DOHH2 (cell line): Measurements from ENCODE around the gene USH2A.

Source experiments
- H3F3A ChIP-seq: fragments of 200-600 bp; sonication (generic), shearing (Covaris generic); 2 replicates; pipeline ENCODE4 v1.6.0; 2016; ENCODE audit warnings: antibody characterized with exemption, mild to moderate bottlenecking; ENCODE audit not compliant: control insufficient read depth, insufficient read depth
- H3K27ac ChIP-seq: fragments of 200-600 bp; sonication (generic); 2 replicates; pipeline ENCODE4 v1.5.1; 2014; ENCODE audit warnings: low read depth, mild to moderate bottlenecking, low read length, moderate library complexity
- H3K27me3 ChIP-seq: fragments of 200-600 bp; sonication (generic); 2 replicates; pipeline ENCODE4 v1.6.1; 2014; ENCODE audit warnings: mild to moderate bottlenecking, low read length, mixed read lengths; ENCODE audit not compliant: control insufficient read depth
- H3K36me3 ChIP-seq: fragments of 200-600 bp; sonication (generic); 2 replicates; pipeline ENCODE4 v1.6.1; 2014; ENCODE audit warnings: mild to moderate bottlenecking, low read length, moderate library complexity, mixed read lengths; ENCODE audit not compliant: control insufficient read depth
- H3K4me1 ChIP-seq: fragments of 200-600 bp; sonication (generic); 2 replicates; pipeline ENCODE4 v1.6.1; 2014; ENCODE audit warnings: mild to moderate bottlenecking, low read length, mixed read lengths; ENCODE audit not compliant: control insufficient read depth
- H3K4me2 ChIP-seq: fragments of 200-600 bp; sonication (generic); 2 replicates; pipeline ENCODE4 v1.6.0; 2014; ENCODE audit warnings: mild to moderate bottlenecking, low read length, moderate library complexity
- H3K4me3 ChIP-seq: fragments of 200-600 bp; sonication (generic); 2 replicates; pipeline ENCODE4 v1.5.1; 2014; ENCODE audit warnings: mild to moderate bottlenecking, low read length, mixed read lengths
- H3K79me2 ChIP-seq: fragments of 200-600 bp; sonication (generic); 2 replicates; pipeline ENCODE4 v1.6.1; 2014; ENCODE audit warnings: mild to moderate bottlenecking, low read length, mixed read lengths; ENCODE audit not compliant: control insufficient read depth
- H3K9me2 ChIP-seq: fragments of 200-600 bp; sonication (generic); replicated peaks from 2 replicates; pipeline ENCODE4 v1.6.1; 2014; ENCODE audit warnings: mild to moderate bottlenecking, low read length, mixed read lengths; ENCODE audit not compliant: control insufficient read depth
- H3K9me3 ChIP-seq: fragments of 200-600 bp; sonication (generic); 2 replicates; pipeline ENCODE4 v1.6.1; 2014; ENCODE audit warnings: antibody characterized with exemption, low read length, mixed read lengths; ENCODE audit not compliant: control insufficient read depth, insufficient read depth
- H4K20me1 ChIP-seq: fragments of 200-600 bp; sonication (generic); 2 replicates; pipeline ENCODE4 v1.6.0; 2014; ENCODE audit warnings: low read depth, mild to moderate bottlenecking, antibody characterized with exemption, low read length, moderate library complexity; ENCODE audit not compliant: control insufficient read depth, insufficient read depth
- CTCF ChIP-seq: fragments of 200-600 bp; sonication (generic); IDR thresholded peaks from one replicate; pipeline ENCODE4 v1.5.1; 2014; ENCODE audit warnings: antibody characterized with exemption, mild to moderate bottlenecking, low read depth, low read length; ENCODE audit not compliant: poor library complexity, severe bottlenecking
- EZH2phosphoT487 ChIP-seq: fragments of 200-600 bp; sonication (generic); IDR thresholded peaks from 2 replicates; pipeline ENCODE4 v1.6.1; 2017; ENCODE audit warnings: borderline replicate concordance, mild to moderate bottlenecking, antibody characterized with exemption, low read length, moderate library complexity, mixed read lengths

USH2A gene

GRCh38 chr1:215717677-215718426 lies 705.4 kb downstream of the USH2A start:
- Histone ChIP-seq H3K4me1 (no peaks in the 10 kb centered on the region), H3K79me2 (no peaks in the 10 kb centered on the region), H3K4me3 (no peak overlapping the region), H3K27me3 (no peaks in the 10 kb centered on the region), H3K36me3 (no peaks in the 10 kb centered on the region), H3K9me3 (no peaks in the 10 kb centered on the region), H3K4me2 (no peak overlapping the region), H3K9me2 (no peaks in the 10 kb centered on the region), H3F3A (no peaks in the 10 kb centered on the region), H4K20me1 (no peaks in the 10 kb centered on the region), H3K27ac (no peak overlapping the region)
- TF ChIP-seq CTCF (no peak), EZH2phosphoT487 (no peak)

GRCh38 chr1:215710899-215711225 lies 712.4 kb downstream of the USH2A start:
- H3K27ac ChIP-seq: no peak overlapping the region
- H3K9me3 ChIP-seq: no peaks in the 10 kb centered on the region
- H3K4me2 ChIP-seq: no peak overlapping the region
- H3K4me1 ChIP-seq: no peaks in the 10 kb centered on the region
- TF ChIP-seq EZH2phosphoT487 (no peak), CTCF (no peak)
- H3K36me3 ChIP-seq: no peaks in the 10 kb centered on the region
- H4K20me1 ChIP-seq: no peaks in the 10 kb centered on the region
- no peaks in the 10 kb centered on the region for H3K79me2 ChIP-seq
- H3F3A ChIP-seq: no peaks in the 10 kb centered on the region
- no peaks in the 10 kb centered on the region for H3K27me3 ChIP-seq
- H3K9me2 ChIP-seq: no peaks in the 10 kb centered on the region
- no peak overlapping the region for H3K4me3 ChIP-seq

GRCh38 chr1:215710036-215710898 lies 713.0 kb downstream of the USH2A start:
- Histone ChIP-seq H3K9me2 (no peaks in the 10 kb centered on the region), H3K4me3 (no peak overlapping the region), H3K27ac (no peak overlapping the region), H3K27me3 (no peaks in the 10 kb centered on the region), H3K36me3 (no peaks in the 10 kb centered on the region), H3K4me1 (no peaks in the 10 kb centered on the region), H3K9me3 (no peaks in the 10 kb centered on the region), H3K79me2 (no peaks in the 10 kb centered on the region), H4K20me1 (no peaks in the 10 kb centered on the region), H3K4me2 (no peak overlapping the region), H3F3A (no peaks in the 10 kb centered on the region)
- TF ChIP-seq CTCF: peak; percentile 84
- TF ChIP-seq EZH2phosphoT487: no peak
